IMR-90 (cell line): ENCODE data around the gene GIMAP8.

Experiments
- CEBPB ChIP-seq: IDR thresholded peaks from 2 replicates; pipeline ENCODE4 v1.6.1; 2012; ENCODE audit warnings: low read depth, low read length, improper control_type of control experiment
- CTCF ChIP-seq: conservative IDR thresholded peaks from 2 replicates; pipeline ENCODE4 v1.5.1; 2012; ENCODE audit warnings: mild to moderate bottlenecking, low read depth, low read length, improper control_type of control experiment
- ELK1 ChIP-seq: fragments of 150-350 bp; IDR thresholded peaks from 2 replicates; pipeline ENCODE4 v1.6.1; 2016; ENCODE audit warnings: low read depth, mild to moderate bottlenecking, low read length, moderate library complexity, borderline replicate concordance
- MAFK ChIP-seq: IDR thresholded peaks from 2 replicates; pipeline ENCODE4 v1.6.1; 2012; ENCODE audit warnings: low read depth, low read length, improper control_type of control experiment
- MXI1 ChIP-seq: IDR thresholded peaks from 2 replicates; pipeline ENCODE4 v1.6.1; 2012; ENCODE audit warnings: low read depth, mild to moderate bottlenecking, low read length, moderate library complexity, borderline replicate concordance
- NFE2L2 ChIP-seq: fragments of 150-350 bp; IDR thresholded peaks from 2 replicates; pipeline ENCODE4 v1.6.1; 2016; ENCODE audit warnings: low read depth, mild to moderate bottlenecking, low read length
- POLR2A ChIP-seq: IDR thresholded peaks from 2 replicates; pipeline ENCODE4 v1.6.1; 2012; ENCODE audit warnings: mild to moderate bottlenecking, low read depth, low read length
- RAD21 ChIP-seq: IDR thresholded peaks from 2 replicates; pipeline ENCODE4 v1.6.1; 2012; ENCODE audit warnings: low read length, improper control_type of control experiment
- SMC3 ChIP-seq: fragments of 150-350 bp; IDR thresholded peaks from 2 replicates; pipeline ENCODE4 v1.6.1; 2016; ENCODE audit warnings: low read depth, mild to moderate bottlenecking, antibody characterized with exemption, low read length, moderate library complexity

- TF ChIP-seq MXI1, result no peak
- no peak for TF ChIP-seq MAFK
- no peak for TF ChIP-seq CTCF
- TF ChIP-seq RAD21, result no peak
- no peak for TF ChIP-seq POLR2A
- no peak for TF ChIP-seq CEBPB
- TF ChIP-seq SMC3, result no peak
- TF ChIP-seq NFE2L2, result no peak
- TF ChIP-seq ELK1, result no peak
These were observed 15.4 kb upstream of the GIMAP8 start for GRCh38 chr7:150435047-150435389.
